LNCaP clone FGC (cell line): Measurements from ENCODE around the gene ACTN2.

Experiments used
- DNase-seq: peaks from one replicate; pipeline ENCODE4 v3.0.0-alpha.2; 2011; ENCODE audit warnings: low read depth
- H3K4me3 ChIP-seq: 2 replicates; pipeline ENCODE4 v1.5.1; 2011; ENCODE audit warnings: mild to moderate bottlenecking, low read depth, low read length, control low read depth
- CTCF ChIP-seq: IDR thresholded peaks from 2 replicates; pipeline ENCODE4 v1.5.1; 2012; ENCODE audit warnings: mild to moderate bottlenecking; ENCODE audit not compliant: control insufficient read depth, insufficient read depth; ENCODE audit errors: extremely low read depth

Gene ACTN2

GRCh38 chr1:236720611-236721010 is 34.3 kb downstream of the ACTN2 start:
- DNase-seq, result no peak
- TF ChIP-seq CTCF, result no peak
- H3K4me3 ChIP-seq, result no peak overlapping the region

GRCh38 chr1:236724049-236724448 is 37.8 kb downstream of the ACTN2 start:
- TF ChIP-seq CTCF, result no peak
- no peak overlapping the region for H3K4me3 ChIP-seq
- DNase-seq, result no peak

- DNase-seq, result no peak
- no peak for TF ChIP-seq CTCF
- H3K4me3 ChIP-seq, result no peak overlapping the region
Observed at GRCh38 chr1:236724506-236724905, 38.2 kb downstream of the ACTN2 start.

- DNase-seq, result no peak
- H3K4me3 ChIP-seq, result no peak overlapping the region
- TF ChIP-seq CTCF, result no peak
Observed at GRCh38 chr1:236725668-236726067, 39.4 kb downstream of the ACTN2 start.

- TF ChIP-seq CTCF, result no peak
- H3K4me3 ChIP-seq, result no peak overlapping the region
- DNase-seq, result no peak
Observed at GRCh38 chr1:236727521-236727920, 41.2 kb downstream of the ACTN2 start.

DNA sequence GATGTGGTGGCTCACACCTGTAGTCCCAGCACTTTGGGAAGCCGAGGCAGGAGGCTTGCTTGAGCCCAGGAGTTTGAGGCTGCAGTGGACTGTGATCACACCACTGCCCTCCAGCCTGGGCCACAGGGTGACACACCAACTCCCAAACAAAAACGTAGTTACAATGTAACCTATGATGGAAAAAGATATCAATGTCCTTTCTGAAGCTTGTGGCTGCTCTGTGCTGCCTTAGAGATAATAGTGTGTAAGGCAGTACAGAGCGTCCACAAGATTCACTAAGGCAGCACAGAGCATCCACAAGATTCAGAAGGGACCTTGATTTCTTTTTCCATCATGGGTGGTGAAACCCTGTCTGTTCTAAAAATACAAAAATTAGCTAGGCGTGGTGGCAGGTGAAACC is 42.5 kb downstream of the ACTN2 start:
- DNase-seq, result no peak
- H3K4me3 ChIP-seq, result no peak overlapping the region
- no peak for TF ChIP-seq CTCF

DNA sequence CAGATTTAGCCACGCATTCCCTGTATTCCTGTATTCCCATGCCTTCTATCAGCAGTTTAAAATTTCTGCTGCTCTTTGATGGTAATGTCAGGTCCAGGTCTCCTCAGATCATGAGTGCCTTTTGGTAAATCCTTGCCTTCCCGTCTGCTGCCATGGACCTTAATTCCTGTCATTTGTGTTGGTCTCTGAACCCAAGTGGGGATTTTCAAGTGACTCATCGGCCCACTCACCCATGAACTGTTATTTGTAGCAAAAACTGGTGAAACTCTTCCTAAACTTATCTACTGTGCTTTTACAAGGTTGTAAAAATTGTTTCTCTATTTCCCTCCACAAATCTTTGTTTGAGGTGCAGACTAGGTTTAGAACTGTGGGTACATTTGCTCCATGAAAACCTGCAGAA is 47.4 kb downstream of the ACTN2 start:
- no peak for DNase-seq
- no peak for TF ChIP-seq CTCF
- no peak overlapping the region for H3K4me3 ChIP-seq
